GM12878 (cell line): ENCODE results near the gene OR52E2. TPM values are rescaled to one million over a fixed set of nuclear protein-coding genes. Genes with fewer than 3 reads are reported as not detected.

ENCODE experiments used
- ATAC-seq: fragments of 200-7000 bp; cut with Tn5 transposase; 3 replicates; pipeline ENCODE4 v1.9.1; 2020; ENCODE audit warnings: mild to moderate bottlenecking, moderate library complexity
- BruUV-seq: library from RNA; stranded (reverse); fragments of 400-500 nt; replicated peaks from 2 replicates; lab custom pipeline; 2021; lab: Mats Ljungman, UMichigan
- CTCF ChIA-PET: fragments of 300-600 bp; sonication (Branson Sonifier 250); formaldehyde crosslinking; extraction: SDS; loops from one replicate; lab custom pipeline; 2021; ENCODE audit warnings: inconsistent platforms; lab: Yijun Ruan, JAX
- POLR2A ChIA-PET: fragments of 350-600 bp; formaldehyde crosslinking; extraction: SDS; loops from one replicate; lab custom pipeline; 2021; ENCODE audit warnings: inconsistent platforms; lab: Charles Lee
- RAD21 ChIA-PET: fragments of 300-600 bp; sonication (Branson Sonifier 250); formaldehyde crosslinking; loops from one replicate; lab custom pipeline; 2023; ENCODE audit warnings: antibody characterized with exemption; ENCODE audit not compliant: unreplicated experiment; lab: Charles Lee
- SMC1A ChIA-PET: fragments of 300-600 bp; sonication (Branson Sonifier 250); formaldehyde crosslinking; loops from one replicate; lab custom pipeline; 2023; ENCODE audit not compliant: unreplicated experiment, uncharacterized antibody; lab: Charles Lee
- DNase-seq: peaks from one replicate; pipeline ENCODE4 v3.0.0-alpha.2; 2011; ENCODE audit warnings: low read depth, low spot score
- FAIRE-seq: peaks from 3 replicates; lab custom pipeline; 2011; peaks lifted over from hg19 to GRCh38; lab: Jason Lieb, UNC
- H2AFZ ChIP-seq: 2 replicates; pipeline ENCODE4 v1.6.0; 2011; ENCODE audit warnings: low read depth, low read length, control low read depth; ENCODE audit not compliant: control insufficient read depth
- H3K27ac ChIP-seq: 2 replicates; pipeline ENCODE4 v1.5.1; 2011; ENCODE audit warnings: control low read depth; ENCODE audit not compliant: control insufficient read depth, insufficient read depth
- H3K27me3 ChIP-seq, 2 experiments: replicated peaks in 1 of 2; 2 replicates each; pipeline versions ENCODE4 v1.6.0 to v1.6.1; 2011; ENCODE audit warnings: low read length in 1 of 2; ENCODE audit not compliant: control insufficient read depth in 2 of 2, insufficient read depth in 2 of 2
- H3K36me3 ChIP-seq, 2 experiments: 2 replicates each; pipeline ENCODE4 v1.5.1; 2011; ENCODE audit warnings: low read length in 1 of 2; ENCODE audit not compliant: control insufficient read depth in 2 of 2, insufficient read depth in 2 of 2
- H3K4me1 ChIP-seq: 2 replicates; pipeline ENCODE4 v1.6.1; 2011; ENCODE audit warnings: mild to moderate bottlenecking, low read length, moderate library complexity, mixed read lengths; ENCODE audit not compliant: control insufficient read depth, insufficient read depth
- H3K4me2 ChIP-seq: 2 replicates; pipeline ENCODE4 v1.6.0; 2011; ENCODE audit warnings: control low read depth; ENCODE audit not compliant: control insufficient read depth, insufficient read depth
- H3K4me3 ChIP-seq: fragments of 200-600 bp; sonication (generic); 2 replicates; pipeline ENCODE4 v1.5.1; 2016
- H3K79me2 ChIP-seq: 2 replicates; pipeline ENCODE4 v1.6.0; 2011; ENCODE audit warnings: low read length; ENCODE audit not compliant: control insufficient read depth, insufficient read depth
- H3K9ac ChIP-seq: 2 replicates; pipeline ENCODE4 v1.8.0; 2011; ENCODE audit warnings: low read length, control low read depth, mixed read lengths; ENCODE audit not compliant: control insufficient read depth, insufficient read depth
- H3K9me3 ChIP-seq: replicated peaks from 3 replicates; pipeline ENCODE4 v1.5.1; 2011; ENCODE audit warnings: mild to moderate bottlenecking, low read length; ENCODE audit not compliant: control insufficient read depth, insufficient read depth
- H4K20me1 ChIP-seq: 2 replicates; pipeline ENCODE4 v1.6.0; 2011; ENCODE audit not compliant: control insufficient read depth, insufficient read depth
- BRCA1 ChIP-seq: IDR thresholded peaks from 2 replicates; pipeline ENCODE4 v1.6.1; 2011; ENCODE audit warnings: low read depth, low read length, improper control_type of control experiment
- CREM ChIP-seq: IDR thresholded peaks from 2 replicates; pipeline ENCODE4 v1.6.1; 2014; ENCODE audit warnings: antibody characterized with exemption, low read depth
- FOS ChIP-seq: IDR thresholded peaks from 3 replicates; pipeline ENCODE4 v1.6.1; 2011; ENCODE audit warnings: borderline replicate concordance; ENCODE audit not compliant: insufficient read length; ENCODE audit errors: extremely low read depth
- IRF4 ChIP-seq: IDR thresholded peaks from 2 replicates; pipeline ENCODE4 v1.6.1; 2011; ENCODE audit warnings: low read depth, low read length
- LARP7 ChIP-seq: fragments of 450-650 bp; IDR thresholded peaks from 2 replicates; pipeline ENCODE4 v1.6.1; 2017; ENCODE audit warnings: mild to moderate bottlenecking
- NFYB ChIP-seq: IDR thresholded peaks from 2 replicates; pipeline ENCODE4 v1.6.1; 2011; ENCODE audit warnings: low read depth, mild to moderate bottlenecking, low read length, improper control_type of control experiment, moderate library complexity; ENCODE audit not compliant: insufficient read depth
- POLR2A ChIP-seq: IDR thresholded peaks from 2 replicates; pipeline ENCODE4 v1.6.1; 2011; ENCODE audit warnings: low read depth, mild to moderate bottlenecking, low read length
- RBBP5 ChIP-seq: fragments of 200-600 bp; sonication (generic); conservative IDR thresholded peaks from 2 replicates; pipeline ENCODE4 v1.6.1; 2016
- SREBF1 ChIP-seq: IDR thresholded peaks from 2 replicates; pipeline ENCODE4 v1.6.1; 2012; ENCODE audit warnings: mild to moderate bottlenecking, low read length
- SREBF2 ChIP-seq: IDR thresholded peaks from 2 replicates; pipeline ENCODE4 v1.6.1; 2012; ENCODE audit warnings: mild to moderate bottlenecking, low read length
- SUZ12 ChIP-seq: fragments of 200-600 bp; sonication (generic); IDR thresholded peaks from one replicate; pipeline ENCODE4 v1.6.1; 2018; ENCODE audit warnings: antibody characterized with exemption, mild to moderate bottlenecking; ENCODE audit not compliant: unreplicated experiment
- TCF3 ChIP-seq: IDR thresholded peaks from 2 replicates; pipeline ENCODE4 v1.6.1; 2012; ENCODE audit warnings: low read depth, mild to moderate bottlenecking, low read length, borderline replicate concordance; ENCODE audit not compliant: insufficient read depth
- WRNIP1 ChIP-seq: IDR thresholded peaks from 2 replicates; pipeline ENCODE4 v1.6.1; 2011; ENCODE audit warnings: low read depth, low read length, improper control_type of control experiment, borderline replicate concordance
- ZBED1 ChIP-seq: IDR thresholded peaks from 2 replicates; pipeline ENCODE4 v1.6.1; 2016; ENCODE audit warnings: borderline replicate concordance
- WGBS: methylation state at CpG from one replicate; pipeline ENCODE4 v1.1.6; 2016; ENCODE audit warnings: low lambda C conversion rate; ENCODE audit not compliant: insufficient replicate concordance, insufficient coverage; ENCODE audit errors: missing lambda C conversion rate; 5-methylcytosine and 5-hydroxymethylcytosine counted together
- in situ Hi-C: fragments of 300-500 bp; cut with MboI; formaldehyde crosslinking; loops from 9 replicates; pipeline ENCODE4 v1.14.3; 2018; ENCODE audit warnings: mixed read lengths
- intact Hi-C: fragments of 100-400 bp; cut with micrococcal nuclease; formaldehyde crosslinking; loops from one replicate; pipeline ENCODE4 v1.14.2; 2022; ENCODE audit not compliant: unreplicated experiment
- polyA plus RNA-seq, 11 experiments: library from polyadenylated mRNA; depleted of rRNA in 4 of 11; unstranded in 6 of 11; stranded (reverse) in 5 of 11; fragments of >200 nt; fragmentation: Nextera tagmentation in 4 of 11; fragmentation: Illumina TruSeq in 1 of 11; extraction: Ambion mirVana in 4 of 11; extraction: Trizol in 1 of 11; gene quantifications; 1 replicate in 1 of 11; 2 replicates in 10 of 11; pipeline versions ENCODE4 v1.2.1 to v1.2.3, GENCODE V29; 2011 to 2016; ENCODE audit warnings: inconsistent platforms in 2 of 11, missing spikeins in 2 of 11, low read depth in 1 of 11
- total RNA-seq, 4 experiments: library from RNA; depleted of rRNA in 3 of 4; stranded (reverse); fragments of >200 nt in 3 of 4; fragmentation: Illumina TruSeq in 1 of 4; extraction: Trizol in 1 of 4; gene quantifications; 2 replicates each; pipeline versions ENCODE4 v1.2.1 to v1.2.3, GENCODE V29; 2013 to 2021
- TF ChIP-seq, protein P1 (sequence below): IDR thresholded peaks from 2 replicates; pipeline ENCODE4 v1.6.1; 2011; ENCODE audit warnings: low read depth, mild to moderate bottlenecking, low read length, moderate library complexity, borderline replicate concordance; ENCODE audit errors: extremely low read depth
- TF ChIP-seq, protein P2 (sequence below): IDR thresholded peaks from 2 replicates; pipeline ENCODE4 v1.6.1; 2012; ENCODE audit warnings: mild to moderate bottlenecking, low read depth, low read length
- TF ChIP-seq, protein P3 (sequence below): IDR thresholded peaks from 2 replicates; pipeline ENCODE4 v1.6.1; 2011; ENCODE audit warnings: low read depth, low read length, improper control_type of control experiment, borderline replicate concordance
- TF ChIP-seq, protein P4 (sequence below): IDR thresholded peaks from 2 replicates; pipeline ENCODE4 v1.6.1; 2012; ENCODE audit warnings: low read length, inconsistent platforms

OR52E2 gene
- total and polyA plus RNA-seq, 10 of the 15 experiments (the other 5 are each of a cell fraction or from before 2014, with no cell fraction given): not detected

DNA sequence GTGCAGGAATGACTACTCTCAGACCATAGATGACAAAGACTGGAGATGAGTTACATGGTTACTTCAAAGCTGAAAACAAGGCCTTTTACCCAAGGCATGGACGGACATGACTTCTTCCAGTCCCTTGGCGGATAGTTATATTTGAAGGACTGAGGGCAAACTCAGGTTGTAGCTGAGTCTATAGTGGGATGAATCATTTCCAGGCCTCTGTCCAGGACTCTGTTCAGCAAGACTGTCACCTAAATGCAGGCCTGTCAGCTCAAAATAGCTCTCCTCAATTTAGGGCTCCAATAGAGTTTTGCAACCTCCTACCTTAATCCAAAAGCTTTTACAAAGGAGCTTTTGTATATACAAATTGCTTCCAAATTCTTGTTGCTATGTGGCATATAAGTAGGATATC, 37.4 kb downstream of the OR52E2 start:
- no peak for FAIRE-seq
- Histone ChIP-seq H3K27ac (no peak overlapping the region), H3K9me3 (no peaks in the 10 kb centered on the region; the same call in 2 of the 3 replicates), H2AFZ (no peak overlapping the region), H3K27me3 (no peaks in the 10 kb centered on the region), H3K36me3 (no peaks in the 10 kb centered on the region), H3K4me2 (no peak overlapping the region), H3K4me1 (no peaks in the 10 kb centered on the region), H4K20me1 (no peaks in the 10 kb centered on the region; the same call in 1 of the 2 replicates), H3K9ac (no peak overlapping the region), H3K79me2 (no peaks in the 10 kb centered on the region), H3K4me3 (no peak overlapping the region)
- ATAC-seq: no peak
- ChIA-PET CTCF (no interaction called here), POLR2A (no interaction called here), SMC1A (no interaction called here), RAD21 (no interaction called here)
- intact Hi-C loops: no loop called here
- DNase-seq: no peak
- WGBS: 59% methylated on average over 2 of the region's 2 CpGs
- BruUV-seq: no TSS peak
- in situ Hi-C loops: no loop called here
- TF ChIP-seq TCF3 (no peak), SREBF2 (no peak), SUZ12 (no peak), LARP7 (no peak), CREM (no peak), IRF4 (no peak), SREBF1 (no peak), FOS (no peak), NFYB (no peak), POLR2A (no peak), BRCA1 (no peak), ZBED1 (no peak), WRNIP1 (no peak), RBBP5 (no peak)
- TF ChIP-seq, protein P1, sequence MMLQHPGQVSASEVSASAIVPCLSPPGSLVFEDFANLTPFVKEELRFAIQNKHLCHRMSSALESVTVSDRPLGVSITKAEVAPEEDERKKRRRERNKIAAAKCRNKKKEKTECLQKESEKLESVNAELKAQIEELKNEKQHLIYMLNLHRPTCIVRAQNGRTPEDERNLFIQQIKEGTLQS: no peak
- TF ChIP-seq, protein P2, sequence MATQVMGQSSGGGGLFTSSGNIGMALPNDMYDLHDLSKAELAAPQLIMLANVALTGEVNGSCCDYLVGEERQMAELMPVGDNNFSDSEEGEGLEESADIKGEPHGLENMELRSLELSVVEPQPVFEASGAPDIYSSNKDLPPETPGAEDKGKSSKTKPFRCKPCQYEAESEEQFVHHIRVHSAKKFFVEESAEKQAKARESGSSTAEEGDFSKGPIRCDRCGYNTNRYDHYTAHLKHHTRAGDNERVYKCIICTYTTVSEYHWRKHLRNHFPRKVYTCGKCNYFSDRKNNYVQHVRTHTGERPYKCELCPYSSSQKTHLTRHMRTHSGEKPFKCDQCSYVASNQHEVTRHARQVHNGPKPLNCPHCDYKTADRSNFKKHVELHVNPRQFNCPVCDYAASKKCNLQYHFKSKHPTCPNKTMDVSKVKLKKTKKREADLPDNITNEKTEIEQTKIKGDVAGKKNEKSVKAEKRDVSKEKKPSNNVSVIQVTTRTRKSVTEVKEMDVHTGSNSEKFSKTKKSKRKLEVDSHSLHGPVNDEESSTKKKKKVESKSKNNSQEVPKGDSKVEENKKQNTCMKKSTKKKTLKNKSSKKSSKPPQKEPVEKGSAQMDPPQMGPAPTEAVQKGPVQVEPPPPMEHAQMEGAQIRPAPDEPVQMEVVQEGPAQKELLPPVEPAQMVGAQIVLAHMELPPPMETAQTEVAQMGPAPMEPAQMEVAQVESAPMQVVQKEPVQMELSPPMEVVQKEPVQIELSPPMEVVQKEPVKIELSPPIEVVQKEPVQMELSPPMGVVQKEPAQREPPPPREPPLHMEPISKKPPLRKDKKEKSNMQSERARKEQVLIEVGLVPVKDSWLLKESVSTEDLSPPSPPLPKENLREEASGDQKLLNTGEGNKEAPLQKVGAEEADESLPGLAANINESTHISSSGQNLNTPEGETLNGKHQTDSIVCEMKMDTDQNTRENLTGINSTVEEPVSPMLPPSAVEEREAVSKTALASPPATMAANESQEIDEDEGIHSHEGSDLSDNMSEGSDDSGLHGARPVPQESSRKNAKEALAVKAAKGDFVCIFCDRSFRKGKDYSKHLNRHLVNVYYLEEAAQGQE: no peak
- TF ChIP-seq, protein P3, sequence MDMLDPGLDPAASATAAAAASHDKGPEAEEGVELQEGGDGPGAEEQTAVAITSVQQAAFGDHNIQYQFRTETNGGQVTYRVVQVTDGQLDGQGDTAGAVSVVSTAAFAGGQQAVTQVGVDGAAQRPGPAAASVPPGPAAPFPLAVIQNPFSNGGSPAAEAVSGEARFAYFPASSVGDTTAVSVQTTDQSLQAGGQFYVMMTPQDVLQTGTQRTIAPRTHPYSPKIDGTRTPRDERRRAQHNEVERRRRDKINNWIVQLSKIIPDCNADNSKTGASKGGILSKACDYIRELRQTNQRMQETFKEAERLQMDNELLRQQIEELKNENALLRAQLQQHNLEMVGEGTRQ: no peak
- TF ChIP-seq, protein P4, sequence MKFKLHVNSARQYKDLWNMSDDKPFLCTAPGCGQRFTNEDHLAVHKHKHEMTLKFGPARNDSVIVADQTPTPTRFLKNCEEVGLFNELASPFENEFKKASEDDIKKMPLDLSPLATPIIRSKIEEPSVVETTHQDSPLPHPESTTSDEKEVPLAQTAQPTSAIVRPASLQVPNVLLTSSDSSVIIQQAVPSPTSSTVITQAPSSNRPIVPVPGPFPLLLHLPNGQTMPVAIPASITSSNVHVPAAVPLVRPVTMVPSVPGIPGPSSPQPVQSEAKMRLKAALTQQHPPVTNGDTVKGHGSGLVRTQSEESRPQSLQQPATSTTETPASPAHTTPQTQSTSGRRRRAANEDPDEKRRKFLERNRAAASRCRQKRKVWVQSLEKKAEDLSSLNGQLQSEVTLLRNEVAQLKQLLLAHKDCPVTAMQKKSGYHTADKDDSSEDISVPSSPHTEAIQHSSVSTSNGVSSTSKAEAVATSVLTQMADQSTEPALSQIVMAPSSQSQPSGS: no peak
